ENCODE results near the gene ATP11A. TPM values are rescaled to one million over a fixed set of nuclear protein-coding genes. Genes with fewer than 3 reads are reported as not detected.
"Not testable (repeated sequence)": the region's sequence is repeated elsewhere in the genome, so short reads cannot be mapped to it uniquely, and the experiment has no call there.

Gene ATP11A
- total RNA-seq, 1 donor from 2014 or later: 22.1 TPM

- DNase-seq: no peak
Measured at GRCh38 chr13:112881656-112882554, 192.1 kb downstream of the ATP11A start.

- DNase-seq: no peak
Measured at GRCh38 chr13:112882555-112883024, 192.8 kb downstream of the ATP11A start.

- no peak for DNase-seq
Measured at GRCh38 chr13:112883241-112883945, 193.6 kb downstream of the ATP11A start.

GRCh38 chr13:112884700-112885099, 194.9 kb downstream of the ATP11A start:
- not testable (repeated sequence) for DNase-seq

- DNase-seq: no peak
Measured at GRCh38 chr13:112885242-112885781, 195.5 kb downstream of the ATP11A start.

GRCh38 chr13:112885782-112886268, 196.0 kb downstream of the ATP11A start:
- peak; percentile 58 for DNase-seq

- no peak for DNase-seq
Measured at GRCh38 chr13:112887151-112887550, 197.3 kb downstream of the ATP11A start.

GRCh38 chr13:112887557-112887991, 197.7 kb downstream of the ATP11A start:
- DNase-seq: no peak

- DNase-seq: no peak
Measured at GRCh38 chr13:112888238-112889111, 198.6 kb downstream of the ATP11A start.

- no peak for DNase-seq
Measured at GRCh38 chr13:112889351-112890290, 199.8 kb downstream of the ATP11A start.

GRCh38 chr13:112890316-112891145, 200.7 kb downstream of the ATP11A start:
- no peak for DNase-seq

- DNase-seq: no peak
Measured at GRCh38 chr13:112891477-112892401, 201.9 kb downstream of the ATP11A start.

GRCh38 chr13:112892426-112893206, 202.8 kb downstream of the ATP11A start:
- DNase-seq: no peak

- DNase-seq: no peak
Measured at GRCh38 chr13:112893207-112893569, 203.3 kb downstream of the ATP11A start.

- DNase-seq: no peak
Measured at GRCh38 chr13:112893570-112894422, 204.0 kb downstream of the ATP11A start.

- DNase-seq: no peak
Measured at GRCh38 chr13:112894423-112894672, 204.5 kb downstream of the ATP11A start.
